ENCODE results near the gene ZC3H7B. TPM values are rescaled to one million over a fixed set of nuclear protein-coding genes. Genes with fewer than 3 reads are reported as not detected.

Gene ZC3H7B
- total RNA-seq, 1 donor from 2014 or later = 25.8 TPM

- Histone ChIP-seq H3K79me2 (ENCODE audit: low read depth) (no peaks in the 10 kb centered on the region), H3K4me3 (no peak overlapping the region), H3F3A (ENCODE audit: low read depth) (no peaks in the 10 kb centered on the region), H3K27me3 (no peaks in the 10 kb centered on the region), H3K36me3 (no peaks in the 10 kb centered on the region), H4K20me1 (ENCODE audit: low read depth) (no peaks in the 10 kb centered on the region), H3K27ac (no peak overlapping the region), H3K9me3 (ENCODE audit: low read depth) (no peaks in the 10 kb centered on the region), H2AFZ (replicated peaks) (no peak overlapping the region), H3K4me1 (no peaks in the 10 kb centered on the region), H3K9ac (no peak overlapping the region), H3K4me2 (no peak overlapping the region)
- TF ChIP-seq, protein P1, sequence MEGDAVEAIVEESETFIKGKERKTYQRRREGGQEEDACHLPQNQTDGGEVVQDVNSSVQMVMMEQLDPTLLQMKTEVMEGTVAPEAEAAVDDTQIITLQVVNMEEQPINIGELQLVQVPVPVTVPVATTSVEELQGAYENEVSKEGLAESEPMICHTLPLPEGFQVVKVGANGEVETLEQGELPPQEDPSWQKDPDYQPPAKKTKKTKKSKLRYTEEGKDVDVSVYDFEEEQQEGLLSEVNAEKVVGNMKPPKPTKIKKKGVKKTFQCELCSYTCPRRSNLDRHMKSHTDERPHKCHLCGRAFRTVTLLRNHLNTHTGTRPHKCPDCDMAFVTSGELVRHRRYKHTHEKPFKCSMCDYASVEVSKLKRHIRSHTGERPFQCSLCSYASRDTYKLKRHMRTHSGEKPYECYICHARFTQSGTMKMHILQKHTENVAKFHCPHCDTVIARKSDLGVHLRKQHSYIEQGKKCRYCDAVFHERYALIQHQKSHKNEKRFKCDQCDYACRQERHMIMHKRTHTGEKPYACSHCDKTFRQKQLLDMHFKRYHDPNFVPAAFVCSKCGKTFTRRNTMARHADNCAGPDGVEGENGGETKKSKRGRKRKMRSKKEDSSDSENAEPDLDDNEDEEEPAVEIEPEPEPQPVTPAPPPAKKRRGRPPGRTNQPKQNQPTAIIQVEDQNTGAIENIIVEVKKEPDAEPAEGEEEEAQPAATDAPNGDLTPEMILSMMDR (IDR thresholded peaks at IDR 0.05) = no peak
- TF ChIP-seq EZH2 (IDR thresholded peaks at IDR 0.05) (no peak), EZH2phosphoT487 (IDR thresholded peaks at IDR 0.05) (no peak)
- Mint-ChIP-seq H3K36me3 (peaks cover 24% of the 10 kb centered on the region), H3K4me3 (no peak overlapping the region), H3K9me3 (no peaks in the 10 kb centered on the region), H3K4me1 (no peaks in the 10 kb centered on the region), H3K27ac (no peak overlapping the region), H3K27me3 (ENCODE audit: insufficient read depth, low read depth) (peaks cover 3% of the 10 kb centered on the region)
- DNase-seq (ENCODE audit: low spot score) = no peak
Measured at GRCh38 chr22:41347066-41347859, 45.9 kb downstream of the ZC3H7B start.

GRCh38 chr22:41348964-41349484 lies 47.7 kb downstream of the ZC3H7B start:
- TF ChIP-seq, protein P1 (IDR thresholded peaks at IDR 0.05) = no peak
- no peak for TF ChIP-seq EZH2 (IDR thresholded peaks at IDR 0.05)
- no peak for TF ChIP-seq EZH2phosphoT487 (IDR thresholded peaks at IDR 0.05)
- Mint-ChIP-seq H3K4me1 (no peaks in the 10 kb centered on the region), H3K4me3 (no peak overlapping the region), H3K27me3 (ENCODE audit: insufficient read depth, low read depth) (peaks cover 2% of the 10 kb centered on the region), H3K9me3 (no peaks in the 10 kb centered on the region), H3K27ac (no peak overlapping the region), H3K36me3 (peaks cover 23% of the 10 kb centered on the region)
- Histone ChIP-seq H3K4me2 (no peak overlapping the region), H2AFZ (replicated peaks) (no peak overlapping the region), H3K27me3 (no peaks in the 10 kb centered on the region), H3K79me2 (ENCODE audit: low read depth) (no peaks in the 10 kb centered on the region), H3F3A (ENCODE audit: low read depth) (no peaks in the 10 kb centered on the region), H3K4me3 (no peak overlapping the region), H3K9me3 (ENCODE audit: low read depth) (no peaks in the 10 kb centered on the region), H4K20me1 (ENCODE audit: low read depth) (no peaks in the 10 kb centered on the region), H3K27ac (no peak overlapping the region), H3K36me3 (no peaks in the 10 kb centered on the region), H3K4me1 (no peaks in the 10 kb centered on the region), H3K9ac (no peak overlapping the region)
- no peak for DNase-seq (ENCODE audit: low spot score)

DNA sequence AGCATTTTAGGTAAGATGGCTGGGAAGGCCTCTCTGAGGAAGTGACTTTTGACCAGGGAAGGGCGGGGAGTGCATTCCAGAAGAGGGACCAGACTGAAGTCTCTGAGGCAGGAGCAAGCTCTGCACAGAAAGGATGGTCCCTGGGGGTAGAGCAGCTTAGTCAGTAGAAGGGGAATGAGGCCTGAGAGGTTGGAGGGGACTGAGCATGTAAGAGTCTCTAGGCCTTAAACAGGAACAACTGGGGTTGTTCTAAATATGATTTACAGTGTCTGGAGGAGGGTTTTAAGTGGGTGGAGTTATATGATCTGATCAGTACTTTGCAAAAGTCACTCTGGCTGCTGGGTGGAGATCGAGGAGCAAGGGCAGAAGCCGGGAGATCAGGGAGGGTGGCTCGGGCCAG lies 48.8 kb downstream of the ZC3H7B start:
- no peaks in the 10 kb centered on the region for H3K27me3 ChIP-seq
- H3K4me3 ChIP-seq = no peak overlapping the region
- H3K4me2 ChIP-seq = no peak overlapping the region
- H3K79me2 ChIP-seq (ENCODE audit: low read depth) = no peaks in the 10 kb centered on the region
- Mint-ChIP-seq H3K4me1 (no peaks in the 10 kb centered on the region), H3K27ac (no peak overlapping the region), H3K27me3 (ENCODE audit: insufficient read depth, low read depth) (peaks cover 5% of the 10 kb centered on the region), H3K9me3 (no peaks in the 10 kb centered on the region), H3K36me3 (peaks cover 20% of the 10 kb centered on the region), H3K4me3 (no peak overlapping the region)
- H3K4me1 ChIP-seq = no peaks in the 10 kb centered on the region
- H2AFZ ChIP-seq (replicated peaks) = no peak overlapping the region
- TF ChIP-seq EZH2phosphoT487 (IDR thresholded peaks at IDR 0.05) = no peak
- TF ChIP-seq, protein P1 (IDR thresholded peaks at IDR 0.05) = no peak
- TF ChIP-seq EZH2 (IDR thresholded peaks at IDR 0.05) = no peak
- H3K9ac ChIP-seq = no peak overlapping the region
- no peak for DNase-seq (ENCODE audit: low spot score)
- no peaks in the 10 kb centered on the region for H3F3A ChIP-seq (ENCODE audit: low read depth)
- H3K36me3 ChIP-seq = no peaks in the 10 kb centered on the region
- no peak overlapping the region for H3K27ac ChIP-seq
- H4K20me1 ChIP-seq (ENCODE audit: low read depth) = no peaks in the 10 kb centered on the region
- no peaks in the 10 kb centered on the region for H3K9me3 ChIP-seq (ENCODE audit: low read depth)

All from neural progenitor cell (in vitro differentiated cells).